Measurements from ENCODE around the gene TM4SF20. TPM values are rescaled to one million over a fixed set of nuclear protein-coding genes. Genes with fewer than 3 reads are reported as not detected.
"Not testable (repeated sequence)": the region's sequence is repeated elsewhere in the genome, so short reads cannot be mapped to it uniquely, and the experiment has no call there.

Gene TM4SF20
- total and polyA plus RNA-seq, 4 donors = not detected

GRCh38 chr2:227389661-227390060, 10.6 kb upstream of the TM4SF20 start (continued):
- TF ChIP-seq REST (IDR thresholded peaks at IDR 0.05) (no peak), TAF1 (conservative IDR thresholded peaks at IDR 0.05) (no peak), RXRA (IDR thresholded peaks at IDR 0.05) (no peak), HNF4A (conservative IDR thresholded peaks at IDR 0.05) (no peak), EGR1 (IDR thresholded peaks at IDR 0.05; ENCODE audit: low read depth in 2 of 2) (no peak)

DNA sequence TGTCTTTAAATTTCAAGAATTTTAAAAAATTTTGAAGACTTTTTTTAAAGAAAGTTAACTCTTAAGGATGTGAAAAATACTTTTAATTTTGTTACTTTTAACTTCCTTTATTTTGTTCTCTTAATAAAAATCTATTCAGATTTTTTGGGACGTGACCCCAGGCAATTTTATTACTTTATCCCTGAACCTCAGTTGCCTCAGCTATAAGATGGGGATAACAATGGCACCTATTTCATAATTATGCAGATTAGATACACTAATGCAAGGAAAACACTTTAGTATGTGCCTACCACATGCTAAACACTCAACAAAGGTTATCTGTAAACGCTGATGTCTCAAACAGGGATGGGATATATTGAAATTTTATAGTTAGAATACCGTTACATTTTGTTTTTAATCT, 10.1 kb upstream of the TM4SF20 start:
- Histone ChIP-seq H3K27me3 (ENCODE audit: control insufficient read depth in 4 of 4, insufficient read depth in 4 of 4, low read length in 3 of 4) (no peaks in the 10 kb centered on the region), H3K4me1 (ENCODE audit: control insufficient read depth in 4 of 4, insufficient read depth in 4 of 4, low read length in 3 of 4) (no peaks in the 10 kb centered on the region), H3K27ac (ENCODE audit: low read depth in 1 of 2, low read length in 2 of 2) (no peak overlapping the region), H3K9ac (ENCODE audit: low read depth in 1 of 2, low read length in 2 of 2) (no peak overlapping the region), H3K36me3 (ENCODE audit: control insufficient read depth in 4 of 4, insufficient read depth in 3 of 4, low read depth in 1 of 4, low read length in 3 of 4) (no peaks in the 10 kb centered on the region), H3K9me3 (ENCODE audit: control insufficient read depth in 4 of 4, low read length in 3 of 4) (no peaks in the 10 kb centered on the region), H3K4me3 (ENCODE audit: low read depth in 1 of 3, low read length in 3 of 3) (no peak overlapping the region)
- no peak for DNase-seq (ENCODE audit: low spot score)
- 69% methylated on average over 3 of the region's 3 CpGs for WGBS
- TF ChIP-seq TAF1 (conservative IDR thresholded peaks at IDR 0.05) = no peak
- no peak for TF ChIP-seq NR2F2 (IDR thresholded peaks at IDR 0.05)

DNA sequence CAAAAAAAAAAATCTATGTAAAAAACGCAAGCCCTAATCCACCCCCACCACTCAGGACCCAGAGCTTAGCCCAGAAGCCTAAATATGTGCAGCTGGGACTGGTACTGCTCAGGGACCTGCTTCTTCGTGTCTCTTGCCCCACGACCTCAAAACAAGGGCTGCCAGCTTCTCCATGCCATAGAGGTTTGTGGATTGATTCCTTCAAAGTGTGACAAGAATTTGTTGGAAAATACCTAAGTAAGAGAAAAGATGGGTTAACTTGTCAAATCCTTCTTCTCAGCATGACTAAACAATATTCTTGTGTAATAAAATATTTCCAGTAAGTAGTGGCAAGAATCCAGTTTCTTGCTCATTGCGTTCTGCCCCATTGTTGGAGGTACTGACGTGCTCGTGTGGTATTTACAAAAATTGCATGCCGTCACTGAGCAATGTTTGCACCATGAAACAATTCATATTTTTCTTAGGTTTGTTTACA, 9.5 kb upstream of the TM4SF20 start:
- Histone ChIP-seq H3K4me1 (ENCODE audit: control insufficient read depth in 4 of 4, insufficient read depth in 4 of 4, low read length in 3 of 4) (no peaks in the 10 kb centered on the region), H3K36me3 (ENCODE audit: control insufficient read depth in 4 of 4, insufficient read depth in 3 of 4, low read depth in 1 of 4, low read length in 3 of 4) (no peaks in the 10 kb centered on the region), H3K27ac (ENCODE audit: low read depth in 1 of 2, low read length in 2 of 2) (no peak overlapping the region), H3K4me3 (ENCODE audit: low read depth in 1 of 3, low read length in 3 of 3) (no peak overlapping the region), H3K27me3 (ENCODE audit: control insufficient read depth in 4 of 4, insufficient read depth in 4 of 4, low read length in 3 of 4) (no peaks in the 10 kb centered on the region), H3K9ac (ENCODE audit: low read depth in 1 of 2, low read length in 2 of 2) (no peak overlapping the region), H3K9me3 (ENCODE audit: control insufficient read depth in 4 of 4, low read length in 3 of 4) (no peaks in the 10 kb centered on the region)
- no peak for DNase-seq (ENCODE audit: low spot score)
- 84% methylated on average over 7 of the region's 7 CpGs for WGBS
- TF ChIP-seq FOXA1 (IDR thresholded peaks at IDR 0.05) (no peak), JUND (IDR thresholded peaks at IDR 0.05) (no peak), YY1 (IDR thresholded peaks at IDR 0.05) (no peak), REST (IDR thresholded peaks at IDR 0.05) (no peak), ATF3 (IDR thresholded peaks at IDR 0.05) (no peak), SP1 (IDR thresholded peaks at IDR 0.05) (no peak), CTCF (IDR thresholded peaks at IDR 0.05; ENCODE audit: low read depth, low read length, missing input control) (no peak), NR2F2 (IDR thresholded peaks at IDR 0.05) (no peak), HNF4A (conservative IDR thresholded peaks at IDR 0.05) (no peak), RAD21 (IDR thresholded peaks at IDR 0.05) (no peak), GABPA (IDR thresholded peaks at IDR 0.05 in 1 of 2, conservative IDR thresholded peaks at IDR 0.05 in 1 of 2) (no peak)
- TF ChIP-seq, protein P1, sequence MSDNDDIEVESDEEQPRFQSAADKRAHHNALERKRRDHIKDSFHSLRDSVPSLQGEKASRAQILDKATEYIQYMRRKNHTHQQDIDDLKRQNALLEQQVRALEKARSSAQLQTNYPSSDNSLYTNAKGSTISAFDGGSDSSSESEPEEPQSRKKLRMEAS (IDR thresholded peaks at IDR 0.05) = no peak

- WGBS = 87% methylated on average over 7 of the region's 7 CpGs
- H3K36me3 ChIP-seq (ENCODE audit: control insufficient read depth in 4 of 4, insufficient read depth in 3 of 4, low read depth in 1 of 4, low read length in 3 of 4); DNase-seq (ENCODE audit: low spot score); H3K4me3 ChIP-seq (ENCODE audit: low read depth in 1 of 3, low read length in 3 of 3); H3K9me3 ChIP-seq (ENCODE audit: control insufficient read depth in 4 of 4, low read length in 3 of 4); H3K9ac ChIP-seq (ENCODE audit: low read depth in 1 of 2, low read length in 2 of 2); H3K27ac ChIP-seq (ENCODE audit: low read depth in 1 of 2, low read length in 2 of 2); H3K4me1 ChIP-seq (ENCODE audit: control insufficient read depth in 4 of 4, insufficient read depth in 4 of 4, low read length in 3 of 4); H3K27me3 ChIP-seq (ENCODE audit: control insufficient read depth in 4 of 4, insufficient read depth in 4 of 4, low read length in 3 of 4): not testable (repeated sequence)
Observed at GRCh38 chr2:227387583-227387982, 8.5 kb upstream of the TM4SF20 start, which contains the start of gene SCYGR1. SCYGR1 (minus strand) TSS chr2:227387949; CDS start chr2:227387949, 0 bp downstream.
